GM12873 (cell line): Measurements from ENCODE around the gene OR51D1.

Source experiments
- CTCF ChIP-seq: IDR thresholded peaks from 2 replicates; pipeline ENCODE4 v1.5.1; 2012; ENCODE audit warnings: low read depth, mild to moderate bottlenecking, moderate library complexity, low read length, control low read depth; ENCODE audit not compliant: insufficient read depth; ENCODE audit errors: missing control alignments

OR51D1 gene

GRCh38 chr11:4647766-4648165 is 10.5 kb downstream of the OR51D1 start:
- TF ChIP-seq CTCF: no peak

DNA sequence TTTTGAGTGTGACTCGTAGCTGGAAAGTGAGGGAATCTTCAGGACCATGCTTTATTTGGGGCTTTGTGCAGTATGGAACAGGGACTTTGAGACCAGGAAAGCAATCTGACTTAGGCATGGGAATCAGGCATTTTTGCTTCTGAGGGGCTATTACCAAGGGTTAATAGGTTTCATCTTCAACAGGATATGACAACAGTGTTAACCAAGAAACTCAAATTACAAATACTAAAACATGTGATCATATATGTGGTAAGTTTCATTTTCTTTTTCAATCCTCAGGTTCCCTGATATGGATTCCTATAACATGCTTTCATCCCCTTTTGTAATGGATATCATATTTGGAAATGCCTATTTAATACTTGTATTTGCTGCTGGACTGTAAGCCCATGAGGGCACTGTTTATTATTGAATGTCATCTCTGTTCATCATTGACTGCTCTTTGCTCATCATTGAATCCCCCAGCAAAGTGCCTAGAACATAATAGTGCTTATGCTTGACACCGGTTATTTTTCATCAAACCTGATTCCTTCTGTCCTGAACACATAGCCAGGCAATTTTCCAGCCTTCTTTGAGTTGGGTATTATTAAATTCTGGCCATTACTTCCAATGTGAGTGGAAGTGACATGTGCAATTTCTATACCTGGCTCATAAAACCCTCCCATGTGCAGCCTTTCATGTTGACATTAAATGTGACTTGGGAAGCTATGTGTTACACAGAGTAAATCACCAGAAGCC is 17.5 kb downstream of the OR51D1 start:
- TF ChIP-seq CTCF: no peak

- no peak for TF ChIP-seq CTCF
Measured at GRCh38 chr11:4658629-4659445, 21.6 kb downstream of the OR51D1 start.

DNA sequence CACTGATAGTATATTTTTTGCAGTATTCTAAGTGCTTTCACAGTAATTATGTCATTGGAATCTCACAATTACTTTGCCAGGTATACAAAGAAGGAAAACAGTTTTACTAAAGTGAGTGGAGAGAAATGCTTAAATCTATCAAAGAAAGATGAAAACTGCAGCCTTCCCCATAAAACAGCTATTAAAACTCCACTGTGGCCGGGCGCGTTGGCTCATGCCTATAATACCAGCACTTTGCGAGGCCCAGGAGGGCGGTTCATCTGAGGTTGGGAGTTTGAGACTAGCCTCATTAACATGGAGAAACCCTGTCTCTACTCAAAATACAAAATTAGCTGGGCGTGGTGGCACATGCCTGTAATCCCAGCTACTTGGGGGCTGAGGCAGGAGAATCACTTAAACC is 25.6 kb downstream of the OR51D1 start:
- no peak for TF ChIP-seq CTCF

- no peak for TF ChIP-seq CTCF
Measured at GRCh38 chr11:4664183-4664582, 26.9 kb downstream of the OR51D1 start.

DNA sequence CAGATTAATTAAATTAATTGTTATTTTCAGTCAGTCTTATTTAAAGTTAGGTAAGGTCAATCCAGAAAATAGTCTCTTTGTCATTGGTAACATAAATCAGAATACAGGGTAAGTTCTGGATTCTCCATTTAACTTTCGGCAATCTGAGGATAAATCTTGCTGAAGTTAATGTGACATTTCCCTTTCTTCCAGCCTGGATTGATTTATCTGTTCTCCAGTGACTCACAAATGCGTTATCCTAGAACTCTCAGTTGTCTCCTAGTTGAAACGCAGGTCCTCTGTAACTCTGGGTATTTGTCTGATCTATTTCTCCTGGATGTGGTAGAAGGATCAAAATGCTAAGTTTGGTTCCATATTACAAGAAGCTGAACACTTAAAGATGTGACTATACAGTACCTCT is 27.5 kb downstream of the OR51D1 start:
- TF ChIP-seq CTCF: no peak

- no peak for TF ChIP-seq CTCF
Measured at GRCh38 chr11:4665424-4665823, 28.1 kb downstream of the OR51D1 start.
